HG03571 (cell line): ENCODE results near the gene AHCYL1.
"Not testable (repeated sequence)": the region's sequence is repeated elsewhere in the genome, so short reads cannot be mapped to it uniquely, and the experiment has no call there.

Experiments
- ATAC-seq: cut with Tn5 transposase; IDR thresholded peaks from one replicate; pipeline ENCODE4 v1.9.1; 2021; ENCODE audit not compliant: unreplicated experiment

AHCYL1 gene

DNA sequence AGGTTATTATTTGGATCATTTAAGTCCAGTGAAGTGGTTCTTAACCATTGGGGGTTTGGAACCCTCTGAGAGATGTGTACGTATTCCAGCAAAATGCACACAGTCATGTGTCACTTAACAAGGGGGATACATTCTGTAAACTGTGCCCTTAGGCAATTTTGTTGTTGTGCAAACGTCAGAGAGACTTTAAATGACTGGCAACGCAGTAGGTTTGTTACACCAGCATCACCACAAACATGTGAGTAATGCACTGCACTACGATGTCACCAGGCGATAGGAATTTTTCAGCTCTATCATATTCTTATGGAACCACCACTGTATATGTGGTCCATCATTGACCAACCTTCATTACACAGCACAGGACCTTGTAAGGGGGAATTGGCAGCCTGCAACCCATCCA, 11.9 kb downstream of the AHCYL1 start:
- no peak for ATAC-seq

DNA sequence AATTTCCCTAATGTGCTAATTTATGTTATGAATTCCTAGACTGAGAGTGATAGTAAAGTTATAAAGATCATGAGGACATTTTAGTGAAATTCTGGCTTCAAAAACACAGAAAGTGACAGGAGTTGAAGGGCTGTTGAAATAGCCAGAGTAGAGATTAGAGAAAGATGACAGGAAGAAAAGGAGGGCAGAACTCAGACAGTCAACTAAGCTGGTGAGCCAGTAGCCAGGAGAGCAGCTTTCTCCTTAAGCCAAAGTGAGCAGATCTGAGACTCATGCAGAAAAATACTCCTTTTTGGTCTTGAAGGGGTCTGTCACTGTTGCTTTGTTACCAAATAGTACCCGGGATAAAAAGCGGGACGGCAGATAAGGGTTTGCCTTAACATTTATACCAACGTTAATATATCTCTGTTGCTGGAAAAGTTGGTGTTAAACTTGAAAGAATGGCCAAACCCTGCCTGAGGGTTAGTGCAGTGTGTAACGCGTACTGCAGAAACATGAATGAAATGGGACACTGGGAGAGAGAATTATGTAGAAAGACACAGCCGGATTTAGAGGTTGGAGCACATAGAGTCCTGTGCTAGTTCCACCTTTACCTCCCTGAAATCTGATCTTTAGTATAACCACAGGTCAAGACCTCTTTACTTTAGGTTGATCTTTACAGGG, 12.8 kb downstream of the AHCYL1 start:
- no peak for ATAC-seq

DNA sequence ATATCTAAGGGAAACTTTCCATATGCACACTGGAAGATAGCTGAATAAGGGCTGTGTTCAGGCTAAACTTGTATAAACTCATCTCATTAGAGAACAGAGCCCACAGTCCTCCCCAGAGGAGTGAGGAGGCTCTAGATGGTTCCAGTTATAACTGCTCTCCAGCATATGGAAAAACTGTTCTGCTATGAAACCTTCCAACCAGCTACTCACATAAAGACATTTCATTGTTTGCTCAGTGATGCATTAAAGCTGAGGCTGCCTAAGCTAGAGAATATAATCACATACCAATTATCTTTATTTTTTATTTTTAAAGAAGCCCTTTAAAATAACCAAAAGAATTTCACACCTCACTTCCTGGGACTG, 13.3 kb downstream of the AHCYL1 start:
- ATAC-seq = no peak

GRCh38 chr1:110002695-110003094, 18.1 kb downstream of the AHCYL1 start:
- no peak for ATAC-seq

DNA sequence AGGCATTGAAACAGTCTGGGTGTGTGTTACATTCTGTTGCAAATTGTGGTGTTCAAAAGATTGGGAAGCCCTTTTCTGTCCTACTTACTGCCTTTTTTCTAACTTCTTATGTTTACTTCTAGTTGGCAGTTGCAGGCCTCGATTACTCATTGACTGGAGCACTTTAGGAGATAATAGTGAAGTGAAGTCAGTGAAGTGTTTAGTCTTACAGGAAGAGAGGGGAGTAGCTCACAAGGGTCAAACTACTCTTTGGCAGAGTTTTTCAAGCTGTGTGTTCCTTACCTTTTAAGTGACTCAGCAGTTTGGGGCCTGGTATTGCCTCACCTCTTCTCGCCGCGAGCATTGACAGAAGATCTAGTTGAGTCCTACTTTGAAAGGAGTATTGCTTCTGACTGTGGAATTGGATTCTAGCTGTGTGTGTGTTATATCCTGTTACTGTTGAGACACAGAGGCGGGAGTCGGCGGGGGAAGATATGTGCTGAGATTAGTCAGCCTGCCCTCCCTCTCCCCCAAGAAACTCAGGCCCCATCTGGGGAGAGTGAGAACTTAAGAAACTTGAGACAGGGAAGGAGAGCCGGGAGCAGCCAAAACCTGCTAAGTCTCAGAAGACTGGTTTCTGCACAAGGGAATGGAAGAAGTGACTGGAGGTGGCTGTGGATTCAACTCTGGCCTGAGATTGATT, 19.3 kb downstream of the AHCYL1 start:
- peak; percentile 54 for ATAC-seq

DNA sequence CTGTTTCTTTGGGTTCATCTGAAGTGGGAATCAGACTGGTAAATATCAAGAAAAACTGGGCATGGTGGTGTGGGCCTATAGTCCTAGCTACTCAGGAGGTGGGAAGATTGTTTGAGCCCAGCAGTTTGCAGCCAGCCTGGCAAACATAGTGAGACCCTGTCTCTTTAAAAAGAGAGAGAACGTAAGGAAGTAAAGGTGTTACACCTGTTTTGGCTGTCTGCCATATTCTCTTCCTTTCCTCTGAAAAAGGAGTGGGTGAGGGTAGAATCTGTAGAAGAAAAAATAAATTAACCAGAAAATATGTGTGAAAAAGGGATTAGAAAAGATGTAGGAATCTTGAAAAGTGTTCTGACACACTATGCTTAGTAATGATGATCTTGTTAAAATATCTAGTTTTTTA, 20.0 kb downstream of the AHCYL1 start:
- no peak for ATAC-seq

DNA sequence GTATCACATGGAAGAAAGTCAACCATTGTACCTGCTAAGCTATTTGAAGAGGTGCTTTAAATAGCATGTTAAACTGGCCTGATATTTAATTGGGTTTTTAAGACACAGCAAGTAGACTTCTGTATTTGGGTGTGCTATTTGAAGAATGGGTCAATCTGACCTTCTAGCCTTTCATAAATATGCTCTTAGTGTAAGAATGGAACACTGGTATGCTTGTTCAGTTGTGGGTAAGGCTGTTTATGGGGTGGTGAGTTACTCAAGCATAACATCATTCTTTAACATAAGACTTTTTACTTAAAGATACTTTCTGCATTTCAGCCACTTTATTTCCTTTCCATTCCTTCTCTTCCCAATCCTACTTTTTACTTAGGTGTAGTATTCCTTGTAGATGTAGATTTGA, 21.4 kb downstream of the AHCYL1 start:
- no peak for ATAC-seq

DNA sequence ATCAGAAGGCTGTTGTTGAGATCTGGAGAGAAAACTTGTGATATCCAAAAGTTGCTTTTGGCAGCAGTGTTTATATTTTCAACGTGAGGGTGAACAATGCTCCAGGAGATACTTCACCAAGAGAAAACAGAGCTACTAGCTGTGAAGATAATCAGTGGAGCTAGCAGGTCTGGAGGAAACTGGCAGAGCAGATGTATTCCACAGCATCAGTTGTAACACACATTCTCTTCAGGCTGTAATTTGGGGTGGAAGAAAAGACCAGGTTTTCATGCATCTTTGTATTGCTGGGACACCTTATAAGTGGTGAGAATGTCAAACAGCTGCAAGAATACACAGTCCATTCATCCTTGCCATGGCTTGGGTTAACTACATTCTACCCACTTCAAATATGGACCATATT, 22.0 kb downstream of the AHCYL1 start:
- ATAC-seq = no peak

DNA sequence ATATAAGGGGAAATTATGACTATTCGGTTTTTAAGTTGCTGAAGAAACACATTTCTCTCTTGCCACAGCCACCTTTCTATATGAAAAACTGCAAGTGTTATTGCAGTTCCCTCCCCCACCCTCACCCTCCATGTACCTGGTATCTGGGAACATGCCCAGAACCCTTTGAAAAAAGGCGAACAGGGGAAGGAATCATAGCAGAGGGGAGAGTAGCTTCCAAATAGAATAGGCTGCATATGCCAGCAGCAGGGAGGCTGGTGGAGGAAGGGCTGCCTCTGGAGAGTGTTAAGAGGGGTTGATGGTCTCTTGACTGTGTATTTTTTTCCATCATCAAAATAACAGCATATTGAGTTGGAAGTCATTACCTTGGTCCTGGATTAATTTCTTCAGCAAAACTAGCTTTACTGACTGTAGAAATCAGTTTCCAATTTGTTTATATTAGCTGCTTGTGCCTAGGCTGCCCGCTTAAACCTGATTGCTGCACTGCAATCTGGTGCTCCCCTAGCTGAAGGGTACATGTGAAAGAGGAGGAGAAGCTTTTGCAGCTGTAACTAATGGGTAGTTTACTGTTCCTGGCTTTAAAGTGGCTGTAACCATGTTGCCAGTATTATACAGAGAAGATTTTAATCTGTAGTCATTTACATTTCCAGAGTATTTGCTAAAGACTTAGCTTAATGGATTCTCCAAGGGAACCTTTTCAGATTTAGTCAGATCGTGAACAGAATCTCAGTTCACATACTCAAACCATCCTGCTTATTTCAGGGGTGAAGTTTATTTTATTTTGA, 22.7 kb downstream of the AHCYL1 start:
- ATAC-seq = no peak

- no peak for ATAC-seq
These were observed 24.5 kb downstream of the AHCYL1 start for GRCh38 chr1:110008971-110009565.

DNA sequence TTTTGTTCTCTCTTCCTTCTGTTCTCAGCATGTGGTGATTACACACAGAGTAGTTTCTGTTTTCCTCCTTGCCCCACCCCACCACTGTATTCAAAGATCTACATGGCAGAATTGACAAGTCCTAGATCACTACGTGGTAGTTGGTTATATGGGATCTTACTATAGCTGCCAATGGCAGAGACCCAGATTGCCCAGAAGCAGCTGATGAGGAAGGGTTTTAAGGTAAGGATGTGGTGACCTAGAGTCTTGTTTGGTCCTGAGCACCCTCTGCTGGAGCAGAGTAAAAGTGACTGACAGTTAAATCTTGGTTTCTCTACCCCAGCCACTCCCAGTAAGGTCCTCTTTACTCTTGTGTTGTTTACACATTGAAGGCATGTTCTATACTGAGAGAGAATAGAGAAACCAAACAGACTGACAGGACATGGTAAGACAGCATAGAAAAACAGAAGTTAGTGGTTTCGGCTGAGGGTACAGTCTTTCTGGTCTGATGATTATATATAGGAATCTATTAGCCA, 27.0 kb downstream of the AHCYL1 start:
- ATAC-seq = peak; percentile 92

DNA sequence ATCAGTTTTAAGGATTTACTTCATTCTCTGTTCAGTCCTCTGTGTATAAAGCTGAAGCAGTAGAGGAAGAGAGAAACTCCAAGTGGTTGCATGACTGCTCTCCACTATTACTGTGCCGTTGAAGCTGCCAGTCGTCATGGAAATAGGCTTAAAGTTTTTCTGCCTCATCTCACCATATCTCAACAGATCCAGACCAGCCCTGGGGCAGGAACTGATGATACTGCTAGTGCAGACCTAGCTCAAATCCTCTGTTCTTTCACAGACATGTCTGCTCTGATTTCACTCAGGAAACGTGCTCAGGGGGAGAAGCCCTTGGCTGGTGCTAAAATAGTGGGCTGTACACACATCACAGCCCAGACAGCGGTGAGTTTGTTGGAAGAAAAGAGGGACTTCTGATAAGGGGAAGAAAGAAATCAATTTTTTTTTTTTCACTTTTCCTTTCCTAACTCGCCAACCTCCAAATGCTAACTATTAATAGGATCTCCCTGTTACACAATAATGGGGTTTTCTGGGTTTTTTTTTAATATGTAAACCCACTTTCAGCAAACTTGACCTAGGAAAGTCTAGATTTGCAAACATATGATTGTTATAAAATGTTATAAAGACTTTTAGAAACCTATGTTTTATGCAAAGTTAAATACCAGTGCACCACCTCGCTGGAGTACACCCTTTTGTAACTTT, 27.7 kb downstream of the AHCYL1 start:
- ATAC-seq = peak; percentile 58

DNA sequence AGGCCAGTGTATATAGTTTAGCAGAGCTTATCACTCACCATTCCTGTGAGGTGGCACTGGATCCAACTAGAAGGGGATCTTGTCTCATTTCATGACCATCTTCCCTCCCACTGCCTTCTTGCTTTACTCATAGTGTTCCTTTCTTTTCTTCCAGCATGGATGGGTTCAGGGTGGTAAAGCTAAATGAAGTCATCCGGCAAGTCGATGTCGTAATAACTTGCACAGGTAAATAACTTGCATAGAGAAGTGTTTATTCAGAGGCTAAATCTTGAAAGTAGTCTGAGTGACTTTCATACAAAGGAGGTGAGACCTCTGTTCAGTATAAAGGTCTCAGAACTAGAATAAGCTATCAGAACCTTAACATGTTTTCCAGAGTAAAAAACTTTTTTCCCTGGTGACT, 33.2 kb downstream of the AHCYL1 start:
- ATAC-seq = no peak

- no peak for ATAC-seq
These were observed 33.8 kb downstream of the AHCYL1 start for GRCh38 chr1:110018396-110018795.

DNA sequence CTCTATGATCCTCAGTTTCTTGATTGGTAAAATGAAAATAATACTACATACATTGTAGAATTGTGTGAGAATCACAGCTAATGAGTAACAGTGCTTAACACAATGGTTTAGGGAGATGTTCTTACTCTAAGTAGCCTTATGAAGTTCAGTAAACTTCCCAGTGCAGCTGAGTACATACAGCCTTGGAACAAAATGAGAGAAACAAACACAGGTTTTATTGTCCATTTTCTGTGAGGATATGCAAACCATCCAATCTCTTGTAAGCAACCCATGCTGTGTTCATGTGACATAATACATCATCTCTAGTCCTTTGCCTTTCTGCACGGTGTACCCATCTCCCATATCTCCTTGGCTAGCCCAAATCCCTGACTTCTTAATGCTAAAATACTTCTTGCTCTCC, 35.2 kb downstream of the AHCYL1 start:
- no peak for ATAC-seq

DNA sequence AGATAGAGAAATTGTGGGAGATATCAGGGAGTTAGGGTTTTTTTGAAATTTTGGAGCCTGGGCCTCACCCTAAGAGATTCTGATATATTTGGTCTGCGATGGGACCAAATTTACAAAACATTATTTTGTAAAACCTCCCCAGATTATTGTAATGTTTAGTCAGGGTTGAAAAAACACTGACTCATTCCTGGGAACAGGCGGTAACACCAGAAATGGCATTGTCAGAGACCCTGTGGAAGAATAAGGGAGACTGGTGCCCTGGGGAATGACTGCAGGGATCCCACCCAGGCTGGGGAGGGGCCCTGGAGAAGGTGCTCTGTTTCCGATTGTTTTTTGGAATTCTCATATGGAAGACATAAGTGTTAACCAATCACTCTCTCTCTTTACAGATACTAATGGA, 36.7 kb downstream of the AHCYL1 start:
- no peak for ATAC-seq

GRCh38 chr1:110024613-110025012, 40.0 kb downstream of the AHCYL1 start:
- no peak for ATAC-seq

DNA sequence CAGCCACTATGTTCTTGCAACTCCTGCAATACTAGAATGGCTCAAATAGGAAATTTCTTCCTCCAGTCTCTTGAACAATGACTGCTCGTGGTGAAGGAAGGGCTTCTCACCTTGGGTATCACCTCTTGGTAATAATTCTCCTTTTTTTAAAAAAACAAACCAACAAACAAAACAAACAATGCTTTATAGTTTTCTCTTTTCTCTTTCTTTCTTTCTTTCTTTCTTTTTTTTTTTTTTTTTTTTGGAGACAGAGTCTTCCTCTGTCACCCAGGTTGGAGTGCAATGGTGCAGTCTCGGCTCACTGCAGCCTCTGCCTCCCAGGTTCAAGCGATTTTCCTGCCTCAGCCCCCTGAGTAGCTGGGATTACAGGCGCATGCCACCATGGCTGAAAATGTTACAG, 46.1 kb downstream of the AHCYL1 start:
- ATAC-seq = not testable (repeated sequence)

GRCh38 chr1:110032327-110032726, 47.8 kb downstream of the AHCYL1 start:
- no peak for ATAC-seq

DNA sequence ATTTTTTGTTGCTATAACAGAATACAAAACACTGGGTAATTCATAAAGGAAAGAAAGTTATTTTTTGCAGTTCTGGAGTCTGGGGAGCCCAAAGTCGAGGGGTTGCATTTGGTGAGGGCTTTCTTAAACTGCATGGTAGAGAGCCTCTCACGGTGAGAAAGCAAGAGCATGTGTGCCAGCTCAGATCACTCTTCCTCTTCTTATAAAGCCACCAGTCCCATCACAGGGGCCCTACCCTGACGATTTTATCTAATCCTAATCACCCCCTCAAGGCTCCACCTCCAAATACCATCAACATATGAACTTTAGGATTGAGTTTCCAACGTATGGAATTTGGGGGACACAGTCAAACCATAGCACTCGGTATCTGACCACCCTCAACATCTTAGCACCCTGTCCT, 48.9 kb downstream of the AHCYL1 start:
- no peak for ATAC-seq

GRCh38 chr1:110034040-110034450, 49.5 kb downstream of the AHCYL1 start:
- no peak for ATAC-seq
